Endothelial cell of umbilical vein (primary cell): ENCODE measurements around the gene NFIA. TPM values are rescaled to one million over a fixed set of nuclear protein-coding genes. Genes with fewer than 3 reads are reported as not detected.

ENCODE experiments used
- BruUV-seq: library from RNA; stranded (reverse); fragments of 400-500 nt; replicated peaks from 2 replicates; lab custom pipeline; 2021; lab: Mats Ljungman, UMichigan
- CTCF ChIA-PET: fragments of 300-600, 350-600 bp; sonication (Branson Sonifier 250); formaldehyde crosslinking; loops from one replicate; lab custom pipeline; 2021; ENCODE audit warnings: antibody characterized with exemption, inconsistent platforms; lab: Charles Lee
- POLR2A ChIA-PET: fragments of 300-600, 350-600 bp; sonication (Branson Sonifier 250); formaldehyde crosslinking; loops from one replicate; lab custom pipeline; 2021; ENCODE audit warnings: antibody characterized with exemption, inconsistent platforms; lab: Charles Lee
- DNase-seq: peaks from one replicate; pipeline ENCODE4 v3.0.0-alpha.2; 2011; ENCODE audit warnings: low read depth, low spot score
- FAIRE-seq: peaks from 2 replicates; lab custom pipeline; 2011; peaks lifted over from hg19 to GRCh38; lab: Jason Lieb, UNC
- H2AFZ ChIP-seq: 2 replicates; pipeline ENCODE4 v1.6.0; 2012; ENCODE audit warnings: low read depth, low read length, control low read depth, inconsistent platforms
- H3K27ac ChIP-seq: 2 replicates; pipeline ENCODE4 v1.5.1; 2011; ENCODE audit warnings: low read depth, mild to moderate bottlenecking, control low read depth, low read length, moderate library complexity; ENCODE audit not compliant: insufficient read depth
- H3K27me3 ChIP-seq, 2 experiments: 2 replicates each; pipeline versions ENCODE4 v1.6.0 to v1.6.1; 2011; ENCODE audit warnings: low read length in 2 of 2, mixed read lengths in 1 of 2; ENCODE audit not compliant: control insufficient read depth in 2 of 2, insufficient read depth in 2 of 2
- H3K36me3 ChIP-seq, 2 experiments: 2 replicates in 1 of 2; 3 replicates in 1 of 2; pipeline ENCODE4 v1.5.1; 2011; ENCODE audit warnings: low read length in 2 of 2, mild to moderate bottlenecking in 1 of 2, moderate library complexity in 1 of 2; ENCODE audit not compliant: control insufficient read depth in 2 of 2, insufficient read depth in 2 of 2; ENCODE audit errors: extremely low read depth in 1 of 2
- H3K4me1 ChIP-seq: 3 replicates; pipeline ENCODE4 v1.5.1; 2011; ENCODE audit warnings: mild to moderate bottlenecking, low read length; ENCODE audit not compliant: control insufficient read depth, insufficient read depth; ENCODE audit errors: extremely low read depth
- H3K4me2 ChIP-seq: 2 replicates; pipeline ENCODE4 v1.6.1; 2011; ENCODE audit warnings: low read length, control low read depth, mixed read lengths; ENCODE audit not compliant: insufficient read depth
- H3K4me3 ChIP-seq, 3 experiments: fragments of 200-600 bp in 1 of 3; sonication (generic), shearing (Covaris generic) in 1 of 3; replicated peaks in 1 of 3; 2 replicates each; pipeline ENCODE4 v1.5.1; 2011 to 2016; ENCODE audit warnings: control low read depth in 3 of 3, low read length in 3 of 3, mild to moderate bottlenecking in 2 of 3, inconsistent platforms in 1 of 3, low read depth in 1 of 3, moderate library complexity in 1 of 3; ENCODE audit not compliant: insufficient read depth in 1 of 3
- H3K79me2 ChIP-seq: 2 replicates; pipeline ENCODE4 v1.6.0; 2012; ENCODE audit warnings: low read length, inconsistent platforms; ENCODE audit not compliant: control insufficient read depth, insufficient read depth
- H3K9ac ChIP-seq: replicated peaks from 2 replicates; pipeline ENCODE3; 2011; ENCODE audit warnings: low read length, control low read depth; ENCODE audit not compliant: insufficient read depth; ENCODE audit errors: extremely low read depth
- H3K9me1 ChIP-seq: replicated peaks from 3 replicates; pipeline ENCODE4 v1.6.0; 2011; ENCODE audit warnings: mild to moderate bottlenecking, low read length; ENCODE audit not compliant: control insufficient read depth, insufficient read depth; ENCODE audit errors: extremely low read depth
- H3K9me3 ChIP-seq: replicated peaks from 2 replicates; pipeline ENCODE4 v1.5.1; 2012; ENCODE audit warnings: low read length, inconsistent platforms; ENCODE audit not compliant: control insufficient read depth, insufficient read depth
- H4K20me1 ChIP-seq: replicated peaks from 2 replicates; pipeline ENCODE3; 2011; ENCODE audit warnings: mild to moderate bottlenecking, low read length; ENCODE audit not compliant: control insufficient read depth, insufficient read depth; ENCODE audit errors: extremely low read depth
- CTCF ChIP-seq, 2 donors: IDR thresholded peaks; 1 replicate in 1 of 2; 2 replicates in 1 of 2; pipeline ENCODE4 v1.5.1; 2011; ENCODE audit warnings: low read length in 2 of 2, mild to moderate bottlenecking in 2 of 2, moderate library complexity in 2 of 2, control low read depth in 1 of 2, inconsistent platforms in 1 of 2, low read depth in 1 of 2; ENCODE audit not compliant: insufficient read depth in 1 of 2; ENCODE audit errors: extremely low read depth in 1 of 2
- EZH2 ChIP-seq: IDR thresholded peaks from 2 replicates; pipeline ENCODE4 v1.6.1; 2012; ENCODE audit warnings: borderline replicate concordance, low read depth, mild to moderate bottlenecking, moderate library complexity, low read length, inconsistent platforms; ENCODE audit not compliant: severe bottlenecking
- FOS ChIP-seq: IDR thresholded peaks from 2 replicates; pipeline ENCODE4 v1.6.1; 2011; ENCODE audit warnings: mild to moderate bottlenecking, low read length, moderate library complexity, borderline replicate concordance; ENCODE audit not compliant: insufficient read depth
- GATA2 ChIP-seq: IDR thresholded peaks from 2 replicates; pipeline ENCODE4 v1.7.0; 2011; ENCODE audit warnings: low read depth, mild to moderate bottlenecking, moderate library complexity, mixed read lengths, low read length; ENCODE audit not compliant: insufficient read length, insufficient read depth
- JUN ChIP-seq: IDR thresholded peaks from 2 replicates; pipeline ENCODE4 v1.6.1; 2011; ENCODE audit warnings: borderline replicate concordance, low read depth; ENCODE audit not compliant: insufficient read length, insufficient read depth
- MYC ChIP-seq: IDR thresholded peaks from one replicate; pipeline ENCODE4 v1.6.1; 2011; ENCODE audit warnings: mild to moderate bottlenecking, low read depth, low read length
- POLR2A ChIP-seq: IDR thresholded peaks from 2 replicates; pipeline ENCODE4 v1.6.1; 2012; ENCODE audit warnings: low read depth, mild to moderate bottlenecking, control low read depth, low read length
- POLR2AphosphoS5 ChIP-seq: IDR thresholded peaks from 2 replicates; pipeline ENCODE4 v1.6.1; 2012; ENCODE audit warnings: low read depth, mild to moderate bottlenecking, control low read depth, low read length, moderate library complexity; ENCODE audit not compliant: insufficient read depth
- dilution Hi-C: fragments of 300-500 bp; cut with MboI; formaldehyde crosslinking; loops from one replicate; pipeline ENCODE4 v1.15.0; 2019; ENCODE audit warnings: low sequenced_read_pairs; ENCODE audit not compliant: extremely low pct_ligation_motif_present
- intact Hi-C: fragments of 100-400 bp; cut with micrococcal nuclease; formaldehyde crosslinking; loops from one replicate; pipeline ENCODE4 v1.10.0; 2022
- polyA plus RNA-seq, 4 experiments: library from polyadenylated mRNA; depleted of rRNA in 3 of 4; stranded (reverse) in 3 of 4; unstranded in 1 of 4; fragments of >200 nt; gene quantifications; 2 replicates each; pipeline versions ENCODE4 v1.2.1 to v1.2.3, GENCODE V29; 2011 to 2012; ENCODE audit warnings: missing spikeins in 1 of 4
- total RNA-seq: library from RNA; stranded (reverse); gene quantifications from 2 replicates; pipeline ENCODE4 v1.2.3, GENCODE V29; 2021
- TF ChIP-seq, protein P1 (sequence below): IDR thresholded peaks from 2 replicates; pipeline ENCODE4 v1.6.1; 2011; ENCODE audit not compliant: insufficient read depth, insufficient read length

NFIA gene
- total and polyA plus RNA-seq, 2 donors (not counting 3 experiments of a cell fraction or from before 2014, with no cell fraction given): 25.5 to 47.0 TPM

DNA sequence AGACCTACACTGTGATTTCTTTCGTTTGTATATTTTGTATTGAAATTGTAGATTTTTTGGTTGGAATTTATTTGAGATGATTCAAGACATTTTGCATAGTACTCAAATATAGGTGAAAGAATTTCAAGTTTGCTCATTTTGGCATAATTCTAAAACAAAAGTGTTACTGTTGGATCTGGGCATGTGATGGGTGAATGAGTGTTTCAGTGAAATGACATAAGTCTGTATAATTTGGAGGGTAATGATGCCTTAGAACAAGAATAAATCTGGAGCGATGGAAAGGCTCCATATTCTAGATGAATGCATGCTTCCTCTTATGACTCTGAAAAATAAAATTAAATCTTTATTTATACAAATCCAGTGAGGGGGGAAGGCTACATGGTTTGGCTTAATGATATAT lies 41.0 kb downstream of the NFIA start:
- Histone ChIP-seq H3K36me3 (no peaks in the 10 kb centered on the region), H4K20me1 (no peaks in the 10 kb centered on the region), H2AFZ (no peak overlapping the region), H3K4me2 (no peak overlapping the region), H3K4me1 (no peaks in the 10 kb centered on the region), H3K4me3 (no peak overlapping the region), H3K79me2 (peaks cover 12% of the 10 kb centered on the region), H3K9ac (no peak overlapping the region), H3K27ac (no peak overlapping the region), H3K27me3 (no peaks in the 10 kb centered on the region), H3K9me1 (no peaks in the 10 kb centered on the region), H3K9me3 (no peaks in the 10 kb centered on the region)
- POLR2A ChIA-PET: no interaction called here
- BruUV-seq: no TSS peak
- intact Hi-C loops (no loop called here), dilution Hi-C loops (no loop called here)
- DNase-seq (no peak), FAIRE-seq (no peak)
- CTCF ChIA-PET: interaction anchor here (1.9 to 2.2 kb wide), 2 partner anchors 8 to 11 kb away, joined by 4 to 7 read pairs; no protein-coding TSS in a partner anchor
- no peak for TF ChIP-seq POLR2AphosphoS5
- no peak for TF ChIP-seq CTCF (IDR thresholded peaks at IDR 0.05; ENCODE audit: extremely low read depth in 1 of 2, insufficient read depth in 1 of 2, low read depth in 1 of 2, low read length in 2 of 2)
- TF ChIP-seq, protein P1, sequence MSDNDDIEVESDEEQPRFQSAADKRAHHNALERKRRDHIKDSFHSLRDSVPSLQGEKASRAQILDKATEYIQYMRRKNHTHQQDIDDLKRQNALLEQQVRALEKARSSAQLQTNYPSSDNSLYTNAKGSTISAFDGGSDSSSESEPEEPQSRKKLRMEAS: no peak
- no peak for TF ChIP-seq MYC
- TF ChIP-seq FOS: no peak
- no peak for TF ChIP-seq POLR2A
- no peak for TF ChIP-seq EZH2
- TF ChIP-seq JUN: no peak
- no peak for TF ChIP-seq GATA2
